H1 (cell line): ENCODE measurements around the gene KCNE4. TPM values are rescaled to one million over a fixed set of nuclear protein-coding genes. Genes with fewer than 3 reads are reported as not detected.

Experiments used
- CTCF ChIA-PET: fragments of 300-600 bp; sonication (Branson Sonifier 250); formaldehyde crosslinking; loops from one replicate; lab custom pipeline; 2021; ENCODE audit not compliant: partially characterized antibody; lab: Charles Lee
- POLR2A ChIA-PET: fragments of 300-600 bp; sonication (Branson Sonifier 250); formaldehyde crosslinking; loops from one replicate; lab custom pipeline; 2021; ENCODE audit warnings: inconsistent platforms; ENCODE audit not compliant: partially characterized antibody; lab: Charles Lee
- DNase-seq, 2 experiments: peaks; one replicate each; pipeline versions ENCODE4 v3.0.0 to v3.0.0-alpha.2; 2010 to 2022; ENCODE audit warnings: low spot score in 2 of 2, low read depth in 1 of 2, mixed read lengths in 1 of 2
- FAIRE-seq: peaks from 2 replicates; lab custom pipeline; 2011; peaks lifted over from hg19 to GRCh38; lab: Jason Lieb, UNC
- H2AFZ ChIP-seq: 2 replicates; pipeline ENCODE4 v1.8.1; 2012; ENCODE audit warnings: low read length, inconsistent platforms
- H2AK5ac ChIP-seq: 2 replicates; pipeline ENCODE4 v1.6.1; 2013; ENCODE audit warnings: low read depth, low read length
- H2BK120ac ChIP-seq: replicated peaks from 2 replicates; pipeline ENCODE3; 2013; ENCODE audit warnings: low read depth, low read length, inconsistent platforms
- H2BK12ac ChIP-seq: 2 replicates; pipeline ENCODE4 v1.6.1; 2013; ENCODE audit warnings: low read depth, low read length
- H2BK15ac ChIP-seq: 2 replicates; pipeline ENCODE4 v1.6.1; 2013; ENCODE audit warnings: low read length
- H2BK20ac ChIP-seq: 2 replicates; pipeline ENCODE4 v1.6.1; 2013; ENCODE audit warnings: low read length
- H2BK5ac ChIP-seq: 2 replicates; pipeline ENCODE4 v1.6.1; 2013; ENCODE audit warnings: low read depth, low read length
- H3K14ac ChIP-seq: 2 replicates; pipeline ENCODE4 v1.6.1; 2013; ENCODE audit warnings: inconsistent platforms; ENCODE audit not compliant: insufficient read length
- H3K18ac ChIP-seq: 2 replicates; pipeline ENCODE4 v1.6.1; 2013; ENCODE audit warnings: low read length; ENCODE audit errors: extremely low read depth
- H3K23ac ChIP-seq: 2 replicates; pipeline ENCODE4 v1.6.1; 2013; ENCODE audit warnings: inconsistent platforms; ENCODE audit not compliant: insufficient read length
- H3K23me2 ChIP-seq: 2 replicates; pipeline ENCODE4 v1.6.1; 2013; ENCODE audit warnings: low read depth, low read length
- H3K27ac ChIP-seq: 2 replicates; pipeline ENCODE4 v1.6.1; 2011; ENCODE audit warnings: low read depth, low read length, inconsistent platforms
- H3K27me3 ChIP-seq, 4 experiments: replicated peaks in 1 of 4; 1 replicate in 1 of 4; 2 replicates in 3 of 4; pipeline versions ENCODE4 v1.6.1 to v1.8.1; 2011 to 2013; ENCODE audit warnings: low read length in 3 of 4, mild to moderate bottlenecking in 3 of 4, inconsistent platforms in 2 of 4, mixed read lengths in 2 of 4, moderate library complexity in 1 of 4; ENCODE audit not compliant: control insufficient read depth in 3 of 4, insufficient read depth in 3 of 4; ENCODE audit errors: extremely low read depth in 1 of 4
- H3K36me3 ChIP-seq, 4 experiments: 2 replicates each; pipeline versions ENCODE4 v1.6.1 to v1.8.1; 2011 to 2013; ENCODE audit warnings: mild to moderate bottlenecking in 4 of 4, low read length in 3 of 4, moderate library complexity in 2 of 4, control low read depth in 1 of 4, inconsistent platforms in 1 of 4; ENCODE audit not compliant: insufficient read depth in 4 of 4, control insufficient read depth in 2 of 4
- H3K4ac ChIP-seq: replicated peaks from 2 replicates; pipeline ENCODE3; 2013; ENCODE audit warnings: low read length, low read depth, mixed read lengths, inconsistent platforms; ENCODE audit not compliant: insufficient read length
- H3K4me1 ChIP-seq, 4 experiments: replicated peaks in 1 of 4; 1 replicate in 1 of 4; 2 replicates in 3 of 4; pipeline versions ENCODE4 v1.6.1 to v1.8.1; 2011 to 2013; ENCODE audit warnings: low read length in 3 of 4, inconsistent platforms in 2 of 4, mixed read lengths in 1 of 4; ENCODE audit not compliant: insufficient read depth in 4 of 4, control insufficient read depth in 3 of 4
- H3K4me2 ChIP-seq, 2 experiments: 2 replicates each; pipeline versions ENCODE4 v1.6.1 to v1.8.1; 2011 to 2013; ENCODE audit warnings: low read depth in 2 of 2, low read length in 2 of 2, control low read depth in 1 of 2, inconsistent platforms in 1 of 2, mild to moderate bottlenecking in 1 of 2; ENCODE audit not compliant: insufficient read depth in 1 of 2
- H3K4me3 ChIP-seq, 4 experiments: fragments of 200-600, 300-600 bp in 1 of 4; sonication (generic), shearing (Covaris generic), sonication (Bioruptor Twin) in 1 of 4; 2 replicates each; pipeline versions ENCODE4 v1.5.1 to v1.8.1; 2011 to 2016; ENCODE audit warnings: low read length in 4 of 4, low read depth in 3 of 4, control low read depth in 2 of 4, inconsistent platforms in 2 of 4, mild to moderate bottlenecking in 2 of 4, mixed read lengths in 1 of 4, moderate library complexity in 1 of 4; ENCODE audit not compliant: insufficient read depth in 2 of 4; ENCODE audit errors: extremely low read depth in 1 of 4
- H3K56ac ChIP-seq: replicated peaks from 2 replicates; pipeline ENCODE3; 2013; ENCODE audit warnings: low read depth, mild to moderate bottlenecking, mixed read lengths, low read length, inconsistent platforms; ENCODE audit not compliant: insufficient read length
- H3K79me1 ChIP-seq: 2 replicates; pipeline ENCODE4 v1.6.1; 2013; ENCODE audit warnings: low read depth, low read length, control low read depth
- H3K79me2 ChIP-seq, 2 experiments: 2 replicates each; pipeline versions ENCODE4 v1.6.1 to v1.8.1; 2012 to 2013; ENCODE audit warnings: low read length in 2 of 2, mild to moderate bottlenecking in 2 of 2, inconsistent platforms in 1 of 2; ENCODE audit not compliant: insufficient read depth in 2 of 2, control insufficient read depth in 1 of 2
- H3K9ac ChIP-seq, 4 experiments: replicated peaks in 1 of 4; 1 replicate in 1 of 4; 2 replicates in 3 of 4; pipeline versions ENCODE4 v1.6.1 to v1.8.1; 2011 to 2013; ENCODE audit warnings: low read depth in 3 of 4, low read length in 3 of 4, control low read depth in 2 of 4, mild to moderate bottlenecking in 2 of 4, moderate library complexity in 2 of 4, inconsistent platforms in 1 of 4; ENCODE audit errors: extremely low read depth in 1 of 4
- H3K9me3 ChIP-seq, 2 experiments: 2 replicates each; pipeline versions ENCODE4 v1.6.1 to v1.8.1; 2012 to 2013; ENCODE audit warnings: mild to moderate bottlenecking in 2 of 2, moderate library complexity in 2 of 2, control low read depth in 1 of 2, inconsistent platforms in 1 of 2, low read depth in 1 of 2, low read length in 1 of 2, mixed read lengths in 1 of 2; ENCODE audit not compliant: insufficient read depth in 2 of 2
- H4K20me1 ChIP-seq, 2 experiments: replicated peaks in 1 of 2; 2 replicates each; pipeline versions ENCODE3 to v1.8.1; 2011 to 2013; ENCODE audit warnings: inconsistent platforms in 2 of 2, low read length in 2 of 2, mild to moderate bottlenecking in 1 of 2; ENCODE audit not compliant: insufficient read depth in 2 of 2, control insufficient read depth in 1 of 2
- H4K5ac ChIP-seq: 2 replicates; pipeline ENCODE4 v1.6.1; 2013; ENCODE audit warnings: low read length, low read depth, mixed read lengths, inconsistent platforms; ENCODE audit not compliant: insufficient read length
- H4K8ac ChIP-seq: 2 replicates; pipeline ENCODE4 v1.8.0; 2013; ENCODE audit warnings: mild to moderate bottlenecking, moderate library complexity, low read length, inconsistent platforms; ENCODE audit not compliant: insufficient read depth; ENCODE audit errors: extremely low read depth
- H4K91ac ChIP-seq: replicated peaks from 2 replicates; pipeline ENCODE3; 2013; ENCODE audit warnings: low read length, mixed read lengths, inconsistent platforms; ENCODE audit not compliant: insufficient read length
- ATF3 ChIP-seq: IDR thresholded peaks from 2 replicates; pipeline ENCODE4 v1.6.1; 2011; ENCODE audit warnings: low read depth, mild to moderate bottlenecking, low read length; ENCODE audit not compliant: insufficient read depth
- BRCA1 ChIP-seq: IDR thresholded peaks from 2 replicates; pipeline ENCODE4 v1.6.1; 2012; ENCODE audit warnings: low read depth, low read length, improper control_type of control experiment
- CREB1 ChIP-seq: IDR thresholded peaks from 2 replicates; pipeline ENCODE4 v1.6.1; 2012; ENCODE audit warnings: inconsistent platforms
- EZH2 ChIP-seq: fragments of 200-600 bp; sonication (generic); IDR thresholded peaks from 2 replicates; pipeline ENCODE4 v1.7.1; 2012; ENCODE audit warnings: low read depth, mild to moderate bottlenecking, moderate library complexity, low read length, inconsistent platforms; ENCODE audit not compliant: severe bottlenecking
- FOSL1 ChIP-seq: IDR thresholded peaks from 2 replicates; pipeline ENCODE4 v1.6.1; 2011; ENCODE audit warnings: mild to moderate bottlenecking, low read depth, low read length, moderate library complexity; ENCODE audit not compliant: insufficient read depth
- HDAC2 ChIP-seq, 2 experiments: fragments of 300-600 bp in 1 of 2; sonication (generic) in 1 of 2; IDR thresholded peaks; 2 replicates each; pipeline ENCODE4 v1.6.1; 2011 to 2012; ENCODE audit warnings: low read depth in 2 of 2, low read length in 2 of 2, mild to moderate bottlenecking in 2 of 2, moderate library complexity in 2 of 2, borderline replicate concordance in 1 of 2, inconsistent platforms in 1 of 2
- JUND ChIP-seq: IDR thresholded peaks from 2 replicates; pipeline ENCODE4 v1.6.1; 2011; ENCODE audit warnings: mild to moderate bottlenecking, improper control_type of control experiment, low read length
- POLR2A ChIP-seq, 2 experiments: IDR thresholded peaks; 1 replicate in 1 of 2; 2 replicates in 1 of 2; pipeline ENCODE4 v1.6.1; 2011; ENCODE audit warnings: low read depth in 2 of 2, low read length in 2 of 2, mild to moderate bottlenecking in 2 of 2; ENCODE audit errors: control extremely low read depth in 1 of 2
- RNF2 ChIP-seq: fragments of 200-900, 300-1000 bp; sonication (generic); IDR thresholded peaks from 2 replicates; pipeline ENCODE4 v1.7.1; 2016; ENCODE audit warnings: borderline replicate concordance, low read depth, mild to moderate bottlenecking, antibody characterized with exemption, low read length; ENCODE audit not compliant: poor library complexity, severe bottlenecking; ENCODE audit errors: missing control alignments
- SP4 ChIP-seq: IDR thresholded peaks from 2 replicates; pipeline ENCODE4 v1.6.1; 2012; ENCODE audit warnings: low read length, inconsistent platforms
- TBP ChIP-seq: IDR thresholded peaks from 2 replicates; pipeline ENCODE4 v1.6.1; 2011; ENCODE audit warnings: low read depth, low read length, improper control_type of control experiment
- USF2 ChIP-seq: IDR thresholded peaks from 2 replicates; pipeline ENCODE4 v1.6.1; 2011; ENCODE audit warnings: low read length, improper control_type of control experiment
- WGBS, 2 experiments: shearing (Covaris generic) in 1 of 2; methylation state at CpG; one replicate each; pipeline versions ENCODE4 v1.1.6 to v1.1.7; 2013 to 2015; ENCODE audit warnings: low lambda C conversion rate in 2 of 2, mixed read lengths in 2 of 2, inconsistent platforms in 1 of 2, low coverage in 1 of 2, missing lambda C conversion rate in 1 of 2; ENCODE audit not compliant: insufficient replicate concordance in 2 of 2, insufficient coverage in 1 of 2, insufficient read length in 1 of 2; ENCODE audit errors: extremely low coverage in 1 of 2, missing lambda C conversion rate in 1 of 2; 5-methylcytosine and 5-hydroxymethylcytosine counted together
- polyA plus RNA-seq, 7 experiments: library from polyadenylated mRNA; depleted of rRNA in 3 of 7; stranded (reverse) in 5 of 7; unstranded in 2 of 7; fragments of >200 nt in 5 of 7; fragments of 200-250 nt in 2 of 7; gene quantifications; 1 replicate in 5 of 7; 2 replicates in 1 of 7; 4 replicates in 1 of 7; pipeline versions ENCODE4 v1.2.1 to v1.2.3, GENCODE V29; 2011 to 2013; ENCODE audit warnings: missing spikeins in 2 of 7, mixed read lengths in 2 of 7
- total RNA-seq: library from RNA; stranded (reverse); fragmentation: NEBNext Ultra II Directional; extraction: Animal tissue kit (Norgen Biotek cat#: 25700); gene quantifications from 2 replicates; pipeline ENCODE4 v1.2.1, GENCODE V29; 2021

KCNE4 gene
- total and polyA plus RNA-seq, 2 of the 8 experiments (the other 6 are each of a cell fraction or from before 2014, with no cell fraction given), result 0.08 to 0.09 TPM

GRCh38 chr2:223050900-223051504 lies 988 bp upstream of the KCNE4 start:
- H2BK120ac ChIP-seq, result no peak overlapping the region
- no peak overlapping the region for H2BK5ac ChIP-seq
- H4K8ac ChIP-seq, result no peak overlapping the region
- H3K9ac ChIP-seq, result no peak overlapping the region
- H2BK12ac ChIP-seq, result no peak overlapping the region
- H3K4ac ChIP-seq, result no peak overlapping the region
- H2AK5ac ChIP-seq, result no peak overlapping the region
- ChIA-PET POLR2A (no interaction called here), CTCF (interaction anchor here (1.1 to 1.3 kb wide), 2 partner anchors 25 to 80 kb away, joined by 3 to 5 read pairs; no protein-coding TSS in a partner anchor)
- no peak overlapping the region for H2BK20ac ChIP-seq
- H3K23me2 ChIP-seq, result no peaks in the 10 kb centered on the region
- H3K14ac ChIP-seq, result no peak overlapping the region
- H3K36me3 ChIP-seq, result no peaks in the 10 kb centered on the region
- H4K91ac ChIP-seq, result no peak overlapping the region
- WGBS, 2 experiments, result 79% methylated on average over 8 of the region's 8 CpGs; no CpG with 5 or more reads in 1 of the 2 experiments
- no peak for DNase-seq
- no peak overlapping the region for H3K18ac ChIP-seq
- H2BK15ac ChIP-seq, result no peak overlapping the region
- no peaks in the 10 kb centered on the region for H3K27me3 ChIP-seq
- no peak overlapping the region for H3K23ac ChIP-seq
- H4K5ac ChIP-seq, result no peak overlapping the region
- FAIRE-seq, result no peak
- H3K56ac ChIP-seq, result no peak overlapping the region
- H3K27ac ChIP-seq, result no peak overlapping the region
- H3K9me3 ChIP-seq, result no peaks in the 10 kb centered on the region
- H3K4me2 ChIP-seq, result no peak overlapping the region
- H4K20me1 ChIP-seq, result no peaks in the 10 kb centered on the region
- no peaks in the 10 kb centered on the region for H3K79me1 ChIP-seq
- H3K4me3 ChIP-seq, result no peak overlapping the region
- H3K79me2 ChIP-seq, result no peaks in the 10 kb centered on the region
- no peak overlapping the region for H2AFZ ChIP-seq
- H3K4me1 ChIP-seq, result peaks cover 2 to 15% (median 7%) of the 10 kb centered on the region in 4 experiments; a peak in 5 of 7 replicates
- TF ChIP-seq POLR2A (IDR thresholded peaks at IDR 0.05; ENCODE audit: control extremely low read depth in 1 of 2, low read depth in 2 of 2, low read length in 2 of 2), result no peak
- no peak for TF ChIP-seq JUND
- no peak for TF ChIP-seq USF2
- no peak for TF ChIP-seq ATF3
- no peak for TF ChIP-seq EZH2
- TF ChIP-seq RNF2, result no peak
- TF ChIP-seq HDAC2 (IDR thresholded peaks at IDR 0.05; ENCODE audit: borderline replicate concordance in 1 of 2, low read depth in 2 of 2, low read length in 2 of 2), result no peak
- TF ChIP-seq BRCA1, result no peak
- TF ChIP-seq TBP, result no peak
- TF ChIP-seq FOSL1, result no peak
- no peak for TF ChIP-seq SP4
- no peak for TF ChIP-seq CREB1
